Neural cell (in vitro differentiated cells): ENCODE measurements around the gene RPUSD1. TPM values are rescaled to one million over a fixed set of nuclear protein-coding genes. Genes with fewer than 3 reads are reported as not detected.

Experiments
- H2AFZ ChIP-seq: fragments of 200-600, 300-800 bp; sonication (generic), shearing (Covaris generic); 2 replicates; pipeline ENCODE4 v1.6.0; 2014; ENCODE audit warnings: low read depth, mild to moderate bottlenecking, antibody characterized with exemption, low read length, moderate library complexity
- H3F3A ChIP-seq: fragments of 200-600 bp; shearing (Covaris generic); 2 replicates; pipeline ENCODE4 v1.6.1; 2016; ENCODE audit warnings: mild to moderate bottlenecking, moderate library complexity, mixed read lengths, antibody characterized with exemption, low read length; ENCODE audit not compliant: insufficient read depth, poor library complexity, severe bottlenecking
- H3K27ac ChIP-seq: fragments of 200-600, 300-800 bp; sonication (generic), shearing (Covaris generic); 2 replicates; pipeline ENCODE4 v1.5.1; 2014; ENCODE audit warnings: mild to moderate bottlenecking, low read length, moderate library complexity
- H3K27me3 ChIP-seq: fragments of 300-800, 200-600 bp; sonication (generic), shearing (Covaris generic); 2 replicates; pipeline ENCODE4 v1.6.0; 2014; ENCODE audit warnings: mild to moderate bottlenecking, low read depth, low read length, moderate library complexity; ENCODE audit not compliant: insufficient read depth
- H3K36me3 ChIP-seq: fragments of 300-800, 200-600 bp; sonication (generic), shearing (Covaris generic); 2 replicates; pipeline ENCODE4 v1.5.1; 2014; ENCODE audit warnings: mild to moderate bottlenecking, antibody characterized with exemption, low read length, moderate library complexity; ENCODE audit not compliant: insufficient read depth
- H3K4me2 ChIP-seq: fragments of 300-800, 200-600 bp; sonication (generic), shearing (Covaris generic); 2 replicates; pipeline ENCODE4 v1.6.0; 2014; ENCODE audit warnings: mild to moderate bottlenecking, low read length
- H3K4me3 ChIP-seq: fragments of 300-800, 200-600 bp; sonication (generic), shearing (Covaris generic); 2 replicates; pipeline ENCODE4 v1.5.1; 2014; ENCODE audit warnings: mild to moderate bottlenecking, low read length, moderate library complexity
- H3K79me2 ChIP-seq: fragments of 200-600 bp; shearing (Covaris generic); replicated peaks from 2 replicates; pipeline ENCODE4 v1.6.0; 2014; ENCODE audit warnings: mild to moderate bottlenecking, low read length, moderate library complexity; ENCODE audit not compliant: insufficient read depth
- H3K9ac ChIP-seq: fragments of 300-800, 200-600 bp; sonication (generic), shearing (Covaris generic); 2 replicates; pipeline ENCODE4 v1.6.1; 2016; ENCODE audit warnings: mild to moderate bottlenecking, low read length, mixed read lengths
- H3K9me2 ChIP-seq: fragments of 200-600 bp; shearing (Covaris generic); 2 replicates; pipeline ENCODE4 v1.6.1; 2016; ENCODE audit warnings: mild to moderate bottlenecking, low read length, mixed read lengths; ENCODE audit not compliant: insufficient read depth
- H3K9me3 ChIP-seq: fragments of 200-600, 300-800 bp; sonication (generic), shearing (Covaris generic); 2 replicates; pipeline ENCODE4 v1.6.1; 2016; ENCODE audit warnings: mild to moderate bottlenecking, mixed run types, low read length, moderate library complexity, mixed read lengths
- H4K20me1 ChIP-seq: fragments of 200-600 bp; shearing (Covaris generic); 2 replicates; pipeline ENCODE4 v1.6.1; 2016; ENCODE audit warnings: mild to moderate bottlenecking, mixed run types; ENCODE audit not compliant: insufficient read depth
- CTCF ChIP-seq: fragments of 450-650 bp; IDR thresholded peaks from 2 replicates; pipeline ENCODE4 v1.5.1; 2014; ENCODE audit warnings: antibody characterized with exemption, mild to moderate bottlenecking, moderate library complexity; ENCODE audit not compliant: poor library complexity, severe bottlenecking
- EP300 ChIP-seq: fragments of 450-650 bp; conservative IDR thresholded peaks from 2 replicates; pipeline ENCODE4 v1.6.1; 2014; ENCODE audit warnings: antibody characterized with exemption, mild to moderate bottlenecking, moderate library complexity; ENCODE audit not compliant: poor library complexity, severe bottlenecking
- EZH2 ChIP-seq: fragments of 200-600, 300-800 bp; shearing (Covaris generic), sonication (generic); IDR thresholded peaks from 2 replicates; pipeline ENCODE4 v1.6.1; 2014; ENCODE audit warnings: antibody characterized with exemption, low read length, borderline replicate concordance, mild to moderate bottlenecking; ENCODE audit not compliant: insufficient read depth, poor library complexity, severe bottlenecking
- MXI1 ChIP-seq: fragments of 450-650 bp; conservative IDR thresholded peaks from 2 replicates; pipeline ENCODE4 v1.6.1; 2014; ENCODE audit warnings: antibody characterized with exemption, mild to moderate bottlenecking; ENCODE audit not compliant: poor library complexity, severe bottlenecking
- POLR2AphosphoS5 ChIP-seq: IDR thresholded peaks from 2 replicates; pipeline ENCODE4 v1.6.1; 2012
- RAD21 ChIP-seq: fragments of 450-650 bp; conservative IDR thresholded peaks from 2 replicates; pipeline ENCODE4 v1.6.1; 2014; ENCODE audit warnings: antibody characterized with exemption, mild to moderate bottlenecking, moderate library complexity
- REST ChIP-seq: IDR thresholded peaks from 2 replicates; pipeline ENCODE4 v1.6.1; 2012; ENCODE audit warnings: borderline replicate concordance
- SMC3 ChIP-seq: fragments of 450-650 bp; conservative IDR thresholded peaks from 2 replicates; pipeline ENCODE4 v1.6.1; 2014; ENCODE audit warnings: antibody characterized with exemption, mild to moderate bottlenecking, moderate library complexity; ENCODE audit not compliant: poor library complexity
- TAF1 ChIP-seq: IDR thresholded peaks from 2 replicates; pipeline ENCODE4 v1.6.1; 2012; ENCODE audit warnings: low read depth
- polyA plus RNA-seq: library from polyadenylated mRNA; depleted of rRNA; stranded (reverse); fragments of >200 nt; gene quantifications from 2 replicates; pipeline ENCODE4 v1.2.3, GENCODE V29; 2014

RPUSD1 gene
- polyA plus RNA-seq, 1 donor from 2014 or later = 42.4 TPM

- H3K9ac ChIP-seq = no peak overlapping the region
- H3K9me3 ChIP-seq = no peaks in the 10 kb centered on the region
- no peak for TF ChIP-seq MXI1
- no peak for TF ChIP-seq EZH2
- TF ChIP-seq RAD21 = no peak
- TF ChIP-seq TAF1 = no peak
- TF ChIP-seq POLR2AphosphoS5 = no peak
- no peaks in the 10 kb centered on the region for H3K9me2 ChIP-seq
- no peak overlapping the region for H3K4me2 ChIP-seq
- H2AFZ ChIP-seq = no peak overlapping the region
- H3K4me3 ChIP-seq = no peak overlapping the region
- H3F3A ChIP-seq = no peaks in the 10 kb centered on the region
- no peaks in the 10 kb centered on the region for H4K20me1 ChIP-seq
- H3K27me3 ChIP-seq = no peaks in the 10 kb centered on the region
- H3K79me2 ChIP-seq = peaks cover 4% of the 10 kb centered on the region
- H3K36me3 ChIP-seq = no peaks in the 10 kb centered on the region
- H3K27ac ChIP-seq = no peak overlapping the region
Observed at GRCh38 chr16:782766-783403, 5.3 kb downstream of the RPUSD1 start.

- no peaks in the 10 kb centered on the region for H3K79me2 ChIP-seq
- H3K9ac ChIP-seq = no peak overlapping the region
- no peaks in the 10 kb centered on the region for H4K20me1 ChIP-seq
- no peaks in the 10 kb centered on the region for H3F3A ChIP-seq
- no peak overlapping the region for H3K4me3 ChIP-seq
- no peak overlapping the region for H3K4me2 ChIP-seq
- H3K9me2 ChIP-seq = no peaks in the 10 kb centered on the region
- no peak overlapping the region for H3K27ac ChIP-seq
- TF ChIP-seq CTCF = no peak
- no peak for TF ChIP-seq TAF1
- TF ChIP-seq POLR2AphosphoS5 = no peak
- no peak for TF ChIP-seq EZH2
- no peak for TF ChIP-seq REST
- no peak for TF ChIP-seq MXI1
- no peak for TF ChIP-seq RAD21
- no peak for TF ChIP-seq EP300
- TF ChIP-seq SMC3 = no peak
- H2AFZ ChIP-seq = no peak overlapping the region
- H3K27me3 ChIP-seq = no peaks in the 10 kb centered on the region
- no peaks in the 10 kb centered on the region for H3K36me3 ChIP-seq
- H3K9me3 ChIP-seq = no peaks in the 10 kb centered on the region
Observed at GRCh38 chr16:782258-782657, 5.9 kb downstream of the RPUSD1 start.
